Neural cell (in vitro differentiated cells): ENCODE results near the gene PNPLA7. TPM values are rescaled to one million over a fixed set of nuclear protein-coding genes. Genes with fewer than 3 reads are reported as not detected.

ENCODE experiments used
- H2AFZ ChIP-seq: fragments of 200-600, 300-800 bp; sonication (generic), shearing (Covaris generic); 2 replicates; pipeline ENCODE4 v1.6.0; 2014; ENCODE audit warnings: low read depth, mild to moderate bottlenecking, antibody characterized with exemption, low read length, moderate library complexity
- H3F3A ChIP-seq: fragments of 200-600 bp; shearing (Covaris generic); 2 replicates; pipeline ENCODE4 v1.6.1; 2016; ENCODE audit warnings: mild to moderate bottlenecking, moderate library complexity, mixed read lengths, antibody characterized with exemption, low read length; ENCODE audit not compliant: insufficient read depth, poor library complexity, severe bottlenecking
- H3K27ac ChIP-seq: fragments of 200-600, 300-800 bp; sonication (generic), shearing (Covaris generic); 2 replicates; pipeline ENCODE4 v1.5.1; 2014; ENCODE audit warnings: mild to moderate bottlenecking, low read length, moderate library complexity
- H3K27me3 ChIP-seq: fragments of 300-800, 200-600 bp; sonication (generic), shearing (Covaris generic); 2 replicates; pipeline ENCODE4 v1.6.0; 2014; ENCODE audit warnings: mild to moderate bottlenecking, low read depth, low read length, moderate library complexity; ENCODE audit not compliant: insufficient read depth
- H3K36me3 ChIP-seq: fragments of 300-800, 200-600 bp; sonication (generic), shearing (Covaris generic); 2 replicates; pipeline ENCODE4 v1.5.1; 2014; ENCODE audit warnings: mild to moderate bottlenecking, antibody characterized with exemption, low read length, moderate library complexity; ENCODE audit not compliant: insufficient read depth
- H3K4me2 ChIP-seq: fragments of 300-800, 200-600 bp; sonication (generic), shearing (Covaris generic); 2 replicates; pipeline ENCODE4 v1.6.0; 2014; ENCODE audit warnings: mild to moderate bottlenecking, low read length
- H3K4me3 ChIP-seq: fragments of 300-800, 200-600 bp; sonication (generic), shearing (Covaris generic); 2 replicates; pipeline ENCODE4 v1.5.1; 2014; ENCODE audit warnings: mild to moderate bottlenecking, low read length, moderate library complexity
- H3K79me2 ChIP-seq: fragments of 200-600 bp; shearing (Covaris generic); replicated peaks from 2 replicates; pipeline ENCODE4 v1.6.0; 2014; ENCODE audit warnings: mild to moderate bottlenecking, low read length, moderate library complexity; ENCODE audit not compliant: insufficient read depth
- H3K9ac ChIP-seq: fragments of 300-800, 200-600 bp; sonication (generic), shearing (Covaris generic); 2 replicates; pipeline ENCODE4 v1.6.1; 2016; ENCODE audit warnings: mild to moderate bottlenecking, low read length, mixed read lengths
- H3K9me2 ChIP-seq: fragments of 200-600 bp; shearing (Covaris generic); 2 replicates; pipeline ENCODE4 v1.6.1; 2016; ENCODE audit warnings: mild to moderate bottlenecking, low read length, mixed read lengths; ENCODE audit not compliant: insufficient read depth
- H3K9me3 ChIP-seq: fragments of 200-600, 300-800 bp; sonication (generic), shearing (Covaris generic); 2 replicates; pipeline ENCODE4 v1.6.1; 2016; ENCODE audit warnings: mild to moderate bottlenecking, mixed run types, low read length, moderate library complexity, mixed read lengths
- H4K20me1 ChIP-seq: fragments of 200-600 bp; shearing (Covaris generic); 2 replicates; pipeline ENCODE4 v1.6.1; 2016; ENCODE audit warnings: mild to moderate bottlenecking, mixed run types; ENCODE audit not compliant: insufficient read depth
- CTCF ChIP-seq: fragments of 450-650 bp; IDR thresholded peaks from 2 replicates; pipeline ENCODE4 v1.5.1; 2014; ENCODE audit warnings: antibody characterized with exemption, mild to moderate bottlenecking, moderate library complexity; ENCODE audit not compliant: poor library complexity, severe bottlenecking
- EP300 ChIP-seq: fragments of 450-650 bp; conservative IDR thresholded peaks from 2 replicates; pipeline ENCODE4 v1.6.1; 2014; ENCODE audit warnings: antibody characterized with exemption, mild to moderate bottlenecking, moderate library complexity; ENCODE audit not compliant: poor library complexity, severe bottlenecking
- MXI1 ChIP-seq: fragments of 450-650 bp; conservative IDR thresholded peaks from 2 replicates; pipeline ENCODE4 v1.6.1; 2014; ENCODE audit warnings: antibody characterized with exemption, mild to moderate bottlenecking; ENCODE audit not compliant: poor library complexity, severe bottlenecking
- POLR2AphosphoS5 ChIP-seq: IDR thresholded peaks from 2 replicates; pipeline ENCODE4 v1.6.1; 2012
- RAD21 ChIP-seq: fragments of 450-650 bp; conservative IDR thresholded peaks from 2 replicates; pipeline ENCODE4 v1.6.1; 2014; ENCODE audit warnings: antibody characterized with exemption, mild to moderate bottlenecking, moderate library complexity
- SMC3 ChIP-seq: fragments of 450-650 bp; conservative IDR thresholded peaks from 2 replicates; pipeline ENCODE4 v1.6.1; 2014; ENCODE audit warnings: antibody characterized with exemption, mild to moderate bottlenecking, moderate library complexity; ENCODE audit not compliant: poor library complexity
- TAF1 ChIP-seq: IDR thresholded peaks from 2 replicates; pipeline ENCODE4 v1.6.1; 2012; ENCODE audit warnings: low read depth
- polyA plus RNA-seq: library from polyadenylated mRNA; depleted of rRNA; stranded (reverse); fragments of >200 nt; gene quantifications from 2 replicates; pipeline ENCODE4 v1.2.3, GENCODE V29; 2014
- TF ChIP-seq, protein P1 (sequence below): IDR thresholded peaks from 2 replicates; pipeline ENCODE4 v1.6.1; 2012; ENCODE audit warnings: borderline replicate concordance

PNPLA7 gene
- polyA plus RNA-seq, 1 donor from 2014 or later: 0.72 TPM

- TF ChIP-seq TAF1: no peak
Measured at GRCh38 chr9:137462986-137463930, 86.9 kb downstream of the PNPLA7 start (continued).

DNA sequence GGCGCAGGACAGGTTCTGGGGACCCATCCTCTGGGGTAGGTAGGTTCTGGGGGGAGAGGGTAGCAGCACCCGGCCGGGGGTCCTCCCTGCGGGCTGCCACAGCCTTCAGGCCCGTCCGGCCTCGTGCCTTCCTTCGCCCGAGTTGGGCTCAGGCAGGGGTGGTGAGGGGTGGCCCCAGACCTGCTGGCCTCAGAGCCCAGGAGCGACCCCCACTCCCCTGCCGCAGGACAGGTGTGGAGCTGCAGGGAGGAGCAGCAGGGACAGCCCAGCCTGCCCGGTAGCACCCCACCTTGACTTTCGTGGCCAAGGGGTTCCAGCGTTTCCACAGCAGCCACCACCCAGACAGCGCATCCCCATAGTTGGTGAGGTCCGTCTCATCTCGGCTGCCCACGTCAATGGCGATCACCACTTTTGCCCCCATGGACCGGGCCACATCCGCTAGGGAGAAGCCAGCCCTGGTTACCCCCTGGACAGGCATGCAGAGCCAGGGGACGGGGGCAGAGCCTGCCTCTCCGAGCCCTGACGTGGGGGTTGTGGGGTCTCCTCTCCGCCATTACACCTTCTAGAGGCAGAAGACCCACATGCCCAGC, 87.7 kb downstream of the PNPLA7 start:
- TF ChIP-seq MXI1 (no peak), CTCF (no peak), EP300 (no peak), TAF1 (no peak), POLR2AphosphoS5 (no peak), RAD21 (no peak)
- TF ChIP-seq, protein P1, sequence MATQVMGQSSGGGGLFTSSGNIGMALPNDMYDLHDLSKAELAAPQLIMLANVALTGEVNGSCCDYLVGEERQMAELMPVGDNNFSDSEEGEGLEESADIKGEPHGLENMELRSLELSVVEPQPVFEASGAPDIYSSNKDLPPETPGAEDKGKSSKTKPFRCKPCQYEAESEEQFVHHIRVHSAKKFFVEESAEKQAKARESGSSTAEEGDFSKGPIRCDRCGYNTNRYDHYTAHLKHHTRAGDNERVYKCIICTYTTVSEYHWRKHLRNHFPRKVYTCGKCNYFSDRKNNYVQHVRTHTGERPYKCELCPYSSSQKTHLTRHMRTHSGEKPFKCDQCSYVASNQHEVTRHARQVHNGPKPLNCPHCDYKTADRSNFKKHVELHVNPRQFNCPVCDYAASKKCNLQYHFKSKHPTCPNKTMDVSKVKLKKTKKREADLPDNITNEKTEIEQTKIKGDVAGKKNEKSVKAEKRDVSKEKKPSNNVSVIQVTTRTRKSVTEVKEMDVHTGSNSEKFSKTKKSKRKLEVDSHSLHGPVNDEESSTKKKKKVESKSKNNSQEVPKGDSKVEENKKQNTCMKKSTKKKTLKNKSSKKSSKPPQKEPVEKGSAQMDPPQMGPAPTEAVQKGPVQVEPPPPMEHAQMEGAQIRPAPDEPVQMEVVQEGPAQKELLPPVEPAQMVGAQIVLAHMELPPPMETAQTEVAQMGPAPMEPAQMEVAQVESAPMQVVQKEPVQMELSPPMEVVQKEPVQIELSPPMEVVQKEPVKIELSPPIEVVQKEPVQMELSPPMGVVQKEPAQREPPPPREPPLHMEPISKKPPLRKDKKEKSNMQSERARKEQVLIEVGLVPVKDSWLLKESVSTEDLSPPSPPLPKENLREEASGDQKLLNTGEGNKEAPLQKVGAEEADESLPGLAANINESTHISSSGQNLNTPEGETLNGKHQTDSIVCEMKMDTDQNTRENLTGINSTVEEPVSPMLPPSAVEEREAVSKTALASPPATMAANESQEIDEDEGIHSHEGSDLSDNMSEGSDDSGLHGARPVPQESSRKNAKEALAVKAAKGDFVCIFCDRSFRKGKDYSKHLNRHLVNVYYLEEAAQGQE: no peak
- H4K20me1 ChIP-seq: no peaks in the 10 kb centered on the region
- no peaks in the 10 kb centered on the region for H3K27me3 ChIP-seq
- no peak overlapping the region for H2AFZ ChIP-seq
- no peak overlapping the region for H3K4me3 ChIP-seq
- no peaks in the 10 kb centered on the region for H3K36me3 ChIP-seq
- no peaks in the 10 kb centered on the region for H3K79me2 ChIP-seq
- H3K9ac ChIP-seq: no peak overlapping the region
- H3K27ac ChIP-seq: no peak overlapping the region
- H3K4me2 ChIP-seq: no peak overlapping the region
- no peaks in the 10 kb centered on the region for H3K9me2 ChIP-seq
- H3K9me3 ChIP-seq: no peaks in the 10 kb centered on the region
- no peaks in the 10 kb centered on the region for H3F3A ChIP-seq

DNA sequence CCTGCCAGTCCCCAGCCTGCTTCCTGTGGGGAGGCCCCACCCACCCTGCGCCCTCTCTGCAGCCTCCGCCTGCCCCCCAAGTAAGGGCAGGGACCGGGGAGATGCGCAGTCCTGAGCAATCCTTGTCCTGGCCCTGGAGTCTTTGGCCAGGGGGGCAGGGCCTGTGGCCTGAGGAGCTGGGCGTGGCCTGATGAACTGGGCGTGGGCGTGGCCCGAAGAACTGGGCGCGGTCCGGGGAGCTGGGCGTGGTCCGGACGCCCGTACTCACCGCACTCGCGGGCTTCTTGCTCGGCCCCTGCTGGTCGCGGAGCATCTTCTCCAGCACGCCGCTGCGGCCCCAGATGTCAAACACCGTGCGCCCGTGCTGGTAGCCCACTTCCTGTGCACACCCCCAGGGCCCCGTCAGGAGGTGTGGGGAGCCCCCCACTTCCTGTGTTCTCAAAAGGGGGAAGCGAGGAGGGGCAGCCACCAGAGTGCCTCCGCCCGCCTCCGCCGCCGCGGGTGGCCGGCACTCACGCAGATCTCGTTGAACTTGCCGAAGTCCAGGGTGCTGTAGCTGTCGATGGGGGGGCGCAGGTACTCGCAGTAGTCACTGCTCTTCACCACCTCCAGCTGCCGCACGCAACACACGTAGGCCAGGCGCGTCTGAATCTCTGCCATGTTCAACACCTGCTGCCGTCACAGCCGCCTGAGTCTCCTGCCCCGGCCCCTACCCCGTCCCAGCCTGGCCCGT, 88.4 kb downstream of the PNPLA7 start:
- TF ChIP-seq SMC3 (no peak), TAF1 (no peak), RAD21 (no peak), EP300 (no peak), CTCF (no peak), POLR2AphosphoS5 (no peak), MXI1 (no peak)
- TF ChIP-seq, protein P1: no peak
- Histone ChIP-seq H3K36me3 (no peaks in the 10 kb centered on the region), H4K20me1 (no peaks in the 10 kb centered on the region), H3K79me2 (no peaks in the 10 kb centered on the region), H3K27ac (no peak overlapping the region), H2AFZ (no peak overlapping the region), H3K4me2 (no peak overlapping the region), H3K9me3 (no peaks in the 10 kb centered on the region), H3K4me3 (no peak overlapping the region), H3K9me2 (no peaks in the 10 kb centered on the region), H3F3A (no peaks in the 10 kb centered on the region), H3K9ac (no peak overlapping the region), H3K27me3 (no peaks in the 10 kb centered on the region)
